ENCODE measurements around the gene GGT6.

Gene GGT6

GRCh38 chr17:4549781-4550533 is 10.4 kb downstream of the GGT6 start:
- DNase-seq, result no peak

DNA sequence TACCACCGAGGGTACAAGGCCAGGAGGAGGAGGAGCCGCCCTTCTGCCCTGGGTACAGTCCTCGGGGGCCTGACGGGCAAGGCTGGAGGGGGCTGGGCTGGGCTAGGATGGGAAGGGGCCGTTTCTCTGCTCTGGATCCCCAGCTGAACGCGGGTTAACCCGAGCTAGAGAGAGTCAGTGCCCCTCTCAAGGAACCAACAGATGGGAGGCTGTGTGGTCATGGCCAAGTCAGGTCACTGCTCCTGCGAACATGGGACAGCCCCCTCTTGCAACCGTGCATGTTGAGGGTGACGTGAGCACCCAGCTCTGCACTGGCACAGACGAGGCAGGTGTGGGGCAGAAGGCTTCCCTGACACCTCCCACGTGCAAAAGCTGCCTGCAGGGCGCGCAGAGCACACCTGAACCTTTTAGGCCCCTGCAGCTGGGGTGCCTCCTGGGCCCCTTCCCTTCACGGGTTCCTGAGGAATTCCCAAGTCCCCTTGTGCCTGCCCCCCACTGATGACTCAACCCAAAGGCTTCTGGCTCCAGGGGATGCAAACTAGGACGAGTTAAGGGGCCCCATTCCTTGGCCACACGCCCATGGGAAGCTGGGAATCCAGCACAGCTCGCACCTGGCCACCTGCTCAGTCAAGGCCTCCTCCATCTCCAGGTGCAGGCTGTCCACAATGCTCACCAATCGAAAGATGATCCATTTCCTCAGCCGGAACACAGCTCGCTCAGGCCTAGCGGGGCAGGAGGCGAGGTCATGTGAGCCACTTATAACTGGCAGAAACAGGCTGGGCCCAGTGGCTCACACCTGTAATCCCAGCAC is 11.5 kb downstream of the GGT6 start:
- DNase-seq, result no peak

GRCh38 chr17:4548061-4548461 is 12.3 kb downstream of the GGT6 start:
- no peak for DNase-seq

DNA sequence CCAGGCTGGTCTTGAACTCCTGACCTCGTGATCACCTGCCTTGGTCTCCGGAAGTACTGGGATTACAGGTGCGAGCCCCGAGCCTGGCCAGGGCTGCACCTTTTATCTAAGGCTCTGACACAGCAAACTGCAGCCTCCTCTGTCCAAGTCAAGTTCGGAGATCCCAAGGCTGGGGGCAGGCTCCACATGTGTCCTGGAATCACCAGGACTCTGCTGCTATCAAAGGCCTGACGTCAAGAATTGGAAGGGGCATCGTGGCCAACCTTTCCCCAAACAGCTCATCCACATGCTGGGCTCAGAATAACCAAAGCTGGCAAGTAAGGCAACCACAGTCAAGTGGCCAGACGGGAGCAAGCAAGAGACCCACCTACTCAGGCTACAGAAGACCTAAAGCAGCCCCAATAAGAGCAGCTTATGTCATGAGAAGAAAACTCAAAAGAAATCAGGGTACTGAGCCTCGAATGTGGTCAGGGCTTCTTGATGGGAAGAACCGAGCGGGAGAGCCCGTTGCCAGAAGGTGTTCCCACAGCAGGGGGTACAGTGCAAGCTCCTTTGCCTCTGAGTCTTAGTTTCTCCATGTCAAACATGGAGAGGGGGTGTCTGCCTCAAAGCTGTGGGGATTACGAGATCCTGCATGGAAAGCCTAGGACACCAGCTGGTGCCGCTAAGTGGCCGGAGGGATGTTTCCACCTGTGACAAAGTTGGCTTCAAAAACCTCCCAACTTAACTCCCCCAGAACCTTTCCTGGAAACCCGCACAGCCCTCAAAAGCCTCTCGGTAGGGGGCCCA is 13.1 kb downstream of the GGT6 start:
- no peak for DNase-seq

GRCh38 chr17:4545217-4545951 is 15.0 kb downstream of the GGT6 start:
- no peak for DNase-seq

GRCh38 chr17:4544951-4545216 is 15.5 kb downstream of the GGT6 start:
- DNase-seq, result no peak

DNA sequence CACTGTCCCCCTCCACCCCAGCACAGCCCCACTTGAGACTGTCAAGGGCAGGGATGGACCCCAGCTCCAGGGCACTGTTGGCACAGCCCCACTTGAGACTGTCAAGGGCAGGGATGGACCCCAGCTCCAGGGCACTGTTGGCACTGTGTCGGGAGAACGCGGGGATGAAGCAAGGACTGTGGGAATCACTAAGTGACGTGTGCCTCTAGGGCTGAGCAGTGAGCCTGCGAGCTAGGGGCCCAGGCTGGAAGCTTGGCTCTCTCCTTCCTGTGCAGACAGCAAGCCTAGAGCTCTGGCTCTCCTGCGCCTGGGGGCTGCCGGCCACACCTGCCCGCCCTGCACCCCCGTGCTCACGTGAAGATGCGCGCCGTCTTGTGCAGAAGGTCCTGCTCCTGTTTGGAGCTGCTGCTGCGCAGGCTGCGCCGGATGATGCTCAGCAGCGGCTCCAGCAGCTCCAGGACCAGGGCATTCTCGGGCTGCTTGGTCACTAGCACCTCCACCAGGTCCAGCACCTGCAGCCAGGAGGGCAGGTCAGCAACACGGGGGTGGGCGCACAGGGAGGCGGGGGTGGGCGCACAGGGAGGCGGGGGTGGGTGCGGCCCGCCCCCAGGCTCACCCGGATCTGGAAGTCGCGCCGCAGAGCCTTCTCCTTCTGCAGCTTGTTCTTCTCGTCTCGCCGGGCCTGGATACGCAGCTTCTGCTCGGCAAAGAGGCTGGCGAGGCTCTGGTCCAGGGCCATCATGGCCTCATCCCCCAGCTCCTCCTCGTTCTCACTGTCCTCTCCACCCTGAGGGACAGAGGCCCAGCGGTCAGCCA is 16.0 kb downstream of the GGT6 start:
- no peak for DNase-seq

GRCh38 chr17:4543557-4544026 is 16.8 kb downstream of the GGT6 start:
- no peak for DNase-seq

- DNase-seq, result no peak
These were observed 17.6 kb downstream of the GGT6 start for GRCh38 chr17:4542726-4543191.

DNA sequence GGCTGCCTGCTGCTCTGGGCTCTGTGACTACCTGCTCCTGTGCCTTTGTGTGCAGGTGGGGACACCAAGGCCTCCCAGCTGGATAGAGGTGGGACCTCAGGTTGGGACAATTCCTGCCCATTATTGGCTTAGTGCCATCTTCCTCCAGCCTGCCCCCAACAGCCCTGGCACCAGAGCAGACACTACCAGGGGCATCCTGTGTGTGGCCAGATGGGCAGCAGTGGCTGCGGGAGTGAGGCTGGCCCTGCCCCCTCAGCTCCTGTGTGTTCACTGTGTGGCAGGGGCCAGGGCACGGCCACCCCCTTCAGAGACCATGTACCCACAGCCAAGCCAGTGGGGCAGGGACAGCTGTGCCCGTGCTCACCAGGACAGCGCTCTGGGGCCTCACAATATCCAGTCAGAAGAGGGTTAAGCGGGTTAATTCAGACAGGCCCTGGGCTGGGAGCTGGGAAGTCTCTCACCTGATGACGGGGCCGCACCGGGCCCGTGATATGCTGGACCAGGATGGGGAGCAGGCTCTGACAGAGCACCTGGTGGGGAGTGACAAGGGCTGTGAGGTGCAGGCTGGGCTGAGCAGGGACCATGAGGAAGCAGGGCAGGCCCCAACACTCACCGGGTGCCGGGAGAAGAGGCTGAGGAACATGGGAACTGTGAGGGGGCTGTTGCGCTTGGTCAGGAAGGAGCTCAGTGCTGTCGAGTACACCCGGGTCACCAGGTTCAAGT is 18.2 kb downstream of the GGT6 start:
- no peak for DNase-seq

GRCh38 chr17:4541328-4542002 is 18.9 kb downstream of the GGT6 start:
- DNase-seq, result no peak

DNA sequence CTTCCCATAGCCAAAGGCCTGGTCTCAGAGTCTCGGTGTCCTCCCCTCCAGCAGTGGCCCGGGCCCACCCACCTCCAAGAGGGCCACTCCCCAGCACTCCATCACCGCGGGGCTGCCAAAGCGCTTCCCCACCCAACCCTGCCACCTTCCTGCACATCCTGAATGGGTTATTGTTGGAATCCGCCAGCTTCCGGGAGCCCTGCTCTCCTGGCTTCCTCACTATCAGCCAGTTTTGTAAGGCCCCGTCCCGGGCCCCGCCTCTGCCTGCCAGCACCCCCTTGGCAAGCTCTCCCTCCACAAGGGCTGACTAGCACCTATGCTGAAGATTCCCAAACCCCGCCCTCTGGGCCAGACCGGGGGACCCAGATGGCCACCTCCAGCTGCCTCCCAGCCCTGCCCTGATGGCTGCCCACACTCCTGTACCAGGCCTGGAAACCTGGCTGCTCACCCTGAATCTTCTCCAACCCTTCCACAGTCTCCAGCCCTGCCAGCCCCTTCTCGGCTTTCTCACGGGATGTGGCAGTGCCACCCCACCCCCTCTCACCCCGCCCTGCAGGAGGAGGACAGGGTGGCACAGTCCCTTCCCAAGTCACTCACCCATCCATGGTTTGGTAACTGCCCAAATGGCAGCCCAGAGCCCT is 19.6 kb downstream of the GGT6 start:
- DNase-seq, result no peak

GRCh38 chr17:4540224-4540651 is 20.1 kb downstream of the GGT6 start:
- peak; percentile 24 for DNase-seq

DNA sequence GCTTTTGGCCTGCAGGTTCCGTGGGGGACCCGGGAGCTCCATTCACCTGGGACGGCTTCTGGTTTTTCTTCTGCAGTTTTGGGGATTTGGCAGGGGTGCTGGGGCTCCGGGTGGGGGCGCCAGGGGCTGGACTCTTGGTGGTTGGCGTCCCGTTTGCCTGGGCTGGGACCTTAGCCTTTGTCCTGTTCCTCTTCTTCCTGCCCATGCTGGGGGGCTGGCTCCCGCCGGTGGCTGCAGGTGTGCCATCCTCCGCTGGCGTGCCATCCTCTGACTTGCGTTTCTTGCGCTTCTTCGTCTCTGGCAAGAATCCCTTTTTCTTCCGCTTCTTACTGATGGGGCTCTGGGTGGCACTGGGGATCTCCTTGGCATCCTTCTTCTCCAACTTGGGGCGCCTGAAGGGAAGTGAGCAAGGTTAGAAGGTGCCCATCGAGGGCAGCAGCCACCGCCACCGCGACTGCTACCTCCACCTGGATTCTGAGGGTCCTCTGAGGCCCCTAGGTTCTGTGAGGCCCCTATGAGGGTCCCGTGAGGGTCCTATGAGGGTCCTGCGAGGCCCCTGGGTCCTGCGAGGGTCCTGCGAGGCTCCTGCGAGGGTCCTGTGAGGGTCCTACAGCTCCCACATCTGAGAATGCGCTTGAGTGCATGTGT is 20.7 kb downstream of the GGT6 start:
- no peak for DNase-seq

DNA sequence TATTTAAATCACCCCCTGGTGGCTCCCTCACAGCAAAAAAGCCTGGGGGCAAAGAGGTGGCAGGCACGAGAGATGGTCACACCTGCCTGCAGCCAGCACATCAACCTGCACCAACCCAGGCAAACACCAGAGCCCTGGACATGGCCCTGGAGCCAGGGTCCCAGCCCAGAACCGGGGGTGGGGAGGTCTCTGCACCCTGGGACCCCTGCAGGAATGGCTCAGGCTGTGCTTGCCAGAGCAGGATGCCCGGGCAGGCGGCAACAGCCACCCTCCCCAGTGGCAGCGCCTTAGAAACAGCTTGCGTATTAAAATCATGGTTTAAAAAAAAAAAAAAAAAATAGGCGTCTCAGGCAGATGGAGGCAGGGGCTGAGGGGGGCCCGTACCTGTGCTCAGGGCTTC is 21.4 kb downstream of the GGT6 start:
- no peak for DNase-seq

DNA sequence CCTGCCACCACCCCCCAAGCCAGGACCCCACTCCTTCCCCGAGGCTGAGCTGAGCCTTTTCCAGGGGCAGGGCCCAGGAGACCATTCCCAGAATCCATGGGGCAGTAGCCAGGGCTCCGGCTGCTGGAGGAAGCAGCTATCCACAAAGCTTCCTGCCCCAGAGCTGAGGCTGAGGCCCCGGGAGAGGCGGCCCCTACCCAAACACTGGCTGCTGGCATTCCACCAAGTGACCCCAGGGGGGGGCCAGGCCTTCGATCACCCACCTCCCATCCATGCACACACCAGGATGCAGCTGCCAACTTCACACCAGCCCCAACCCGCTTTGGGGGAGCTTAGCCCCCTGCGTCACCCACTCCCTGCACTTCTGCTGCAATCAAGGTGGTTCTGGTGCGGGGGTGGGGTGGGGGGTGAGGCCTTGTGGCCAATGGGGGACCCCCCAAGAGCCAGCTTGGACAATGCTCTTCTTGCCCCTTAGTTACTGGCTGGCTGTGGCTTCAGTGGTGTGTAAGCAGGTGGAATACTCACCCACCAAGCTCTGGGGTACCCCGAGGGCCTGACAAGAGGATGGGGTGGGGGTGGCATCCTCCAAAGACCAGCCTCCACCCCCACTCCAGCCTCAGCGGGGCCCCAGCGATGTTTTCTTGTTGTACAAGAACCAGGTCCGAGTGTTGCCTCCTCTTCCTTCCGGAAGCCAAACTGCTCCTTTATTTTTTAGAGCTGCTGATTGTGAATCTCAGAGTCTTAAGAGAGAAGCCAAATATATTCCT is 22.0 kb downstream of the GGT6 start:
- DNase-seq, result no peak

- no peak for DNase-seq
These were observed 22.7 kb downstream of the GGT6 start for GRCh38 chr17:4537451-4538235.
